ENCODE measurements around the gene UBR2. TPM values are rescaled to one million over a fixed set of nuclear protein-coding genes. Genes with fewer than 3 reads are reported as not detected.
"Not testable (repeated sequence)": the region's sequence is repeated elsewhere in the genome, so short reads cannot be mapped to it uniquely, and the experiment has no call there.

Gene UBR2
- total RNA-seq, 1 donor from 2014 or later: 40.8 TPM

DNA sequence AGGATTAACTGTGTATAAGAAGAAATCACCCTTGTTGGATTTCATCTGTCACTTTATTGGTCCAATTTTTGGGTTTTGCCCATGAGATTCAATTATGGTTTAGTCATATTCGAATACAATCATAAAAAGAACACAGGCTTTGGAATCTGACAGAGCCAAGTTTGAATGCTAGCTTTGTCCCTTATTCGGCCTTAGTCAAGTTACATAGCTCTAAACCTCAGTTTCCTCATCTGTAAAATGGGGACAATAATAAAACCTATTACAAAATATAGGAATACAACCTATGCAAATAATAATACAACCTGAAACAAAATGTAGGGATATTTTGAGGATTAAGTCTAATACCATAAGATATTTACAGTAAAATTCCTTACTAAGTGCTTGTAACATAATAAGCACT lies 100.9 kb downstream of the UBR2 start:
- intact Hi-C loops (cut with micrococcal nuclease): loop anchor here (10.0 kb wide), 1 partner anchor 480 kb away; no protein-coding TSS in a partner anchor
- ChIA-PET POLR2A (no interaction called here), CTCF (interaction anchor here (0.6 to 6.3 kb wide), 4 partner anchors 62 to 933 kb away, joined by 3 to 68 read pairs (median 3); partner anchors contain the start of gene RPL7L1)
- ATAC-seq (ENCODE audit: low read depth) (no peak), DNase-seq (no peak)
- no peak overlapping the region for H3K27ac Mint-ChIP-seq
- no peaks in the 10 kb centered on the region for H3K4me1 Mint-ChIP-seq
- peaks cover 84% of the 10 kb centered on the region for H3K36me3 Mint-ChIP-seq (ENCODE audit: low read depth)
- TF ChIP-seq, protein P1, sequence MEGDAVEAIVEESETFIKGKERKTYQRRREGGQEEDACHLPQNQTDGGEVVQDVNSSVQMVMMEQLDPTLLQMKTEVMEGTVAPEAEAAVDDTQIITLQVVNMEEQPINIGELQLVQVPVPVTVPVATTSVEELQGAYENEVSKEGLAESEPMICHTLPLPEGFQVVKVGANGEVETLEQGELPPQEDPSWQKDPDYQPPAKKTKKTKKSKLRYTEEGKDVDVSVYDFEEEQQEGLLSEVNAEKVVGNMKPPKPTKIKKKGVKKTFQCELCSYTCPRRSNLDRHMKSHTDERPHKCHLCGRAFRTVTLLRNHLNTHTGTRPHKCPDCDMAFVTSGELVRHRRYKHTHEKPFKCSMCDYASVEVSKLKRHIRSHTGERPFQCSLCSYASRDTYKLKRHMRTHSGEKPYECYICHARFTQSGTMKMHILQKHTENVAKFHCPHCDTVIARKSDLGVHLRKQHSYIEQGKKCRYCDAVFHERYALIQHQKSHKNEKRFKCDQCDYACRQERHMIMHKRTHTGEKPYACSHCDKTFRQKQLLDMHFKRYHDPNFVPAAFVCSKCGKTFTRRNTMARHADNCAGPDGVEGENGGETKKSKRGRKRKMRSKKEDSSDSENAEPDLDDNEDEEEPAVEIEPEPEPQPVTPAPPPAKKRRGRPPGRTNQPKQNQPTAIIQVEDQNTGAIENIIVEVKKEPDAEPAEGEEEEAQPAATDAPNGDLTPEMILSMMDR (IDR thresholded peaks at IDR 0.05): no peak
- H3K4me3 Mint-ChIP-seq: no peak overlapping the region
- H3K27me3 Mint-ChIP-seq: no peaks in the 10 kb centered on the region
- no peaks in the 10 kb centered on the region for H3K9me3 Mint-ChIP-seq

DNA sequence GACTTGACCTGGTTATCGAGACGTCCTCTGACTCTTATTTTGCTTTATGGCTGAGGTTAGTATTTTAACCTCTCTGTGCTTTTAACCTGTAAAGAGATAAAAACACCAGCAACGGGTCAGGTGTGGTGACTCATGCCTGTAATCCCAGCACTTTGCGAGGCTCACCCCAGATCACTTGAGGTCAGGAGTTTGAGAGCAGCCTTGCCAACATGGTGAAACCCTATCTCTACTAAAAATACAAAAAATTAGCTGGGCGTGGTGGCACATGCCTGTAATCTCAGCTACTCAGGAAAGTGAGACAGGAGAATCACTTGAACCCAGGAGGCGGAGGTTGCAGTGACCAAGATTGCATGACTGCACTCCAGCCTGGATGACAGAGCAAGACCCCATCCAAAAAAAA lies 110.5 kb downstream of the UBR2 start:
- H3K36me3 Mint-ChIP-seq (ENCODE audit: low read depth): peaks cover 95% of the 10 kb centered on the region
- POLR2A ChIA-PET: interaction anchor here (0.7 kb wide), 1 partner anchor 440 kb away, joined by 3 read pairs; no protein-coding TSS in a partner anchor
- H3K4me1 Mint-ChIP-seq; H3K4me3 Mint-ChIP-seq; DNase-seq; H3K27me3 Mint-ChIP-seq; H3K27ac Mint-ChIP-seq; ATAC-seq (ENCODE audit: low read depth); intact Hi-C loops (cut with micrococcal nuclease); H3K9me3 Mint-ChIP-seq: not testable (repeated sequence)
- CTCF ChIA-PET: interaction anchor here (3.6 kb wide), 1 partner anchor 12 kb away, joined by 11 read pairs; no protein-coding TSS in a partner anchor

GRCh38 chr6:42674780-42675179 lies 111.0 kb downstream of the UBR2 start:
- no peak for DNase-seq
- H3K36me3 Mint-ChIP-seq (ENCODE audit: low read depth): peaks cover 95% of the 10 kb centered on the region
- no peak overlapping the region for H3K4me3 Mint-ChIP-seq
- H3K9me3 Mint-ChIP-seq: no peaks in the 10 kb centered on the region
- TF ChIP-seq, protein P1 (IDR thresholded peaks at IDR 0.05): no peak
- H3K27me3 Mint-ChIP-seq: no peaks in the 10 kb centered on the region
- no peak overlapping the region for H3K27ac Mint-ChIP-seq
- no peak for ATAC-seq (ENCODE audit: low read depth)
- POLR2A ChIA-PET: interaction anchor here (0.7 kb wide), 1 partner anchor 439 kb away, joined by 3 read pairs; no protein-coding TSS in a partner anchor
- intact Hi-C loops (cut with micrococcal nuclease): no loop called here
- CTCF ChIA-PET: interaction anchor here (3.6 kb wide), 1 partner anchor 13 kb away, joined by 11 read pairs; no protein-coding TSS in a partner anchor
- no peaks in the 10 kb centered on the region for H3K4me1 Mint-ChIP-seq

DNA sequence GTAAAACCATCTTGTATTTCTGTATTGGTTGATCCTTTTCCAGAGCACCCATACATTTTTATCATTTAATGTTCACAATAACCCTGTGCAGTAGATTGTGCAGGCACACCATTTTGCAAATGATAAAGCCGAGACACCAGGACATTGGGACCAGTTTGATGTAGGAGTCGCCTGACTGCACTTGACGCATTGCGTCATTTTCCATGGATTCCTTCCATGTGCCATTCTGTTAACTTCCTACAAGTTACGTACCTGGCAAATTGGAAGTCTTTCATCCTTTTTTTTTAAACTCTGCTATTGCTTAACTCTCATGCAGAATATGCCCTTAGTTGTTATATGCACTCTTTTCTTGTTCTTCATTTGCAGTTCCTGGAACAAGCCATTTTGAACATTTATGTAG lies 115.5 kb downstream of the UBR2 start:
- peaks cover 90% of the 10 kb centered on the region for H3K36me3 Mint-ChIP-seq (ENCODE audit: low read depth)
- intact Hi-C loops (cut with micrococcal nuclease): no loop called here

DNA sequence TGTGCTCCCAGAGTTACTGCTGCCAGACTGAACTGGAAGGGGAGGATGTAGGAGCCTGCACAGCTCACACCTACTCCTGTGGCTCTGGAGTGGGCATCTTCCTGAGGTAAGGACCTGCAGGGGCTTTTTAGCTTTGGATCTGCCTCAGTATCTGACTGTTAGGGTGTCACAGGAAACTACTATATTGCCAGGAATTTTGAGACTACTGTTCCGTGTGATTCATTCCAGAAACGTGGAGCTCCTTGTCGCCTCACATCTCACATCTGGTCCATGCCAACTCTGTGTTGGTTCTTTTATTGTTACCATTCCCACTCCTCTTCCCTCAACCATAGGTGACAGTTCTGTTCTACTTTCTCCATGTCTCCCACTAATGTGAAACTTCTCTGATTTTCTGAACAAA lies 124.5 kb downstream of the UBR2 start:
- Mint-ChIP-seq H3K36me3 (ENCODE audit: low read depth) (peaks cover 85% of the 10 kb centered on the region), H3K9me3 (no peaks in the 10 kb centered on the region), H3K27me3 (no peaks in the 10 kb centered on the region), H3K4me3 (no peak overlapping the region), H3K4me1 (peaks cover 3% of the 10 kb centered on the region), H3K27ac (no peak overlapping the region)
- ChIA-PET POLR2A (interaction anchor here (0.7 kb wide), 1 partner anchor 38 kb away, joined by 3 read pairs; no protein-coding TSS in a partner anchor), CTCF (interaction anchor here (1.1 kb wide), 1 partner anchor 26 kb away, joined by 4 read pairs; no protein-coding TSS in a partner anchor)
- TF ChIP-seq, protein P1 (IDR thresholded peaks at IDR 0.05): no peak
- DNase-seq: no peak
- no peak for ATAC-seq (ENCODE audit: low read depth)
- intact Hi-C loops (cut with micrococcal nuclease): no loop called here

More for the DNA sequence above, 115.5 kb downstream of the UBR2 start:
- Mint-ChIP-seq H3K9me3 (no peaks in the 10 kb centered on the region), H3K27ac (no peak overlapping the region), H3K27me3 (no peaks in the 10 kb centered on the region), H3K4me3 (no peak overlapping the region), H3K4me1 (no peaks in the 10 kb centered on the region)
- DNase-seq (no peak), ATAC-seq (ENCODE audit: low read depth) (no peak)
- CTCF ChIA-PET: interaction anchor here (1.4 kb wide), 1 partner anchor 47 kb away, joined by 4 read pairs; no protein-coding TSS in a partner anchor
- TF ChIP-seq, protein P1 (IDR thresholded peaks at IDR 0.05): no peak
- POLR2A ChIA-PET: no interaction called here

Measured in activated B cell treated with CpG ODN at 0.5 μM for 24 hours (primary cell).